GM12864 (cell line): ENCODE measurements around the gene GAA.

Experiments
- DNase-seq: peaks from one replicate; pipeline ENCODE4 v3.0.0-alpha.2; 2011; ENCODE audit warnings: low read depth
- H3K4me3 ChIP-seq: 2 replicates; pipeline ENCODE4 v1.5.1; 2011; ENCODE audit warnings: mild to moderate bottlenecking, low read depth, low read length, control low read depth
- CTCF ChIP-seq: IDR thresholded peaks from 2 replicates; pipeline ENCODE4 v1.5.1; 2011; ENCODE audit warnings: low read depth, mild to moderate bottlenecking, moderate library complexity, low read length, control low read depth, inconsistent platforms; ENCODE audit errors: missing control alignments

Gene GAA

GRCh38 chr17:80112471-80113032 lies 11.2 kb downstream of the GAA start:
- no peak for TF ChIP-seq CTCF
- DNase-seq, result no peak
- H3K4me3 ChIP-seq, result no peak overlapping the region

- no peak for TF ChIP-seq CTCF
- no peak for DNase-seq
- no peak overlapping the region for H3K4me3 ChIP-seq
Measured at GRCh38 chr17:80113033-80113484, 11.7 kb downstream of the GAA start.

GRCh38 chr17:80114758-80115157 lies 13.4 kb downstream of the GAA start:
- DNase-seq, result no peak
- H3K4me3 ChIP-seq, result no peak overlapping the region
- no peak for TF ChIP-seq CTCF

- no peak for TF ChIP-seq CTCF
- no peak for DNase-seq
- no peak overlapping the region for H3K4me3 ChIP-seq
Measured at GRCh38 chr17:80115159-80115558, 13.8 kb downstream of the GAA start.

- no peak for DNase-seq
- no peak overlapping the region for H3K4me3 ChIP-seq
- TF ChIP-seq CTCF, result no peak
Measured at GRCh38 chr17:80116276-80116920, 15.0 kb downstream of the GAA start.

GRCh38 chr17:80116921-80117380 lies 15.6 kb downstream of the GAA start:
- no peak for TF ChIP-seq CTCF
- no peak for DNase-seq
- H3K4me3 ChIP-seq, result no peak overlapping the region
